GM12891 (cell line): ENCODE measurements around the gene ZNF789.

ENCODE experiments used
- PAX5 ChIP-seq: IDR thresholded peaks from 2 replicates; pipeline ENCODE4 v1.6.1; 2011; ENCODE audit warnings: low read length, moderate library complexity, mild to moderate bottlenecking; ENCODE audit not compliant: insufficient read depth, severe bottlenecking
- POLR2A ChIP-seq: IDR thresholded peaks from 2 replicates; pipeline ENCODE4 v1.6.1; 2011; ENCODE audit warnings: low read depth, low read length, control low read depth
- TAF1 ChIP-seq: IDR thresholded peaks from 2 replicates; pipeline ENCODE4 v1.6.1; 2011; ENCODE audit warnings: low read depth, low read length, control low read depth

GRCh38 chr7:99428972-99429566 lies 43.6 kb upstream of the ZNF789 start:
- TF ChIP-seq PAX5 (no peak), POLR2A (no peak), TAF1 (no peak)
